Body of pancreas (tissue), 4 donors: ENCODE measurements around the gene SLC37A4.

Experiments used
- POLR2A ChIP-seq, 3 donors: fragments of 450-650 bp; IDR thresholded peaks; one replicate each; pipeline ENCODE4 v1.6.1; 2016; ENCODE audit warnings: antibody characterized with exemption in 3 of 3, mild to moderate bottlenecking in 2 of 3
- TF ChIP-seq, protein P1 (sequence below), 7 experiments: fragments of 450-650 bp in 4 of 7; fragments of 200-600 bp in 3 of 7; sonication (generic) in 3 of 7; IDR thresholded peaks; one replicate each; pipeline ENCODE4 v1.5.1; 2016 to 2019; ENCODE audit warnings: antibody characterized with exemption in 7 of 7

GRCh38 chr11:119041821-119042514 is 11.3 kb upstream of the SLC37A4 start:
- no peak for TF ChIP-seq POLR2A (IDR thresholded peaks at IDR 0.05)
- TF ChIP-seq, protein P1, sequence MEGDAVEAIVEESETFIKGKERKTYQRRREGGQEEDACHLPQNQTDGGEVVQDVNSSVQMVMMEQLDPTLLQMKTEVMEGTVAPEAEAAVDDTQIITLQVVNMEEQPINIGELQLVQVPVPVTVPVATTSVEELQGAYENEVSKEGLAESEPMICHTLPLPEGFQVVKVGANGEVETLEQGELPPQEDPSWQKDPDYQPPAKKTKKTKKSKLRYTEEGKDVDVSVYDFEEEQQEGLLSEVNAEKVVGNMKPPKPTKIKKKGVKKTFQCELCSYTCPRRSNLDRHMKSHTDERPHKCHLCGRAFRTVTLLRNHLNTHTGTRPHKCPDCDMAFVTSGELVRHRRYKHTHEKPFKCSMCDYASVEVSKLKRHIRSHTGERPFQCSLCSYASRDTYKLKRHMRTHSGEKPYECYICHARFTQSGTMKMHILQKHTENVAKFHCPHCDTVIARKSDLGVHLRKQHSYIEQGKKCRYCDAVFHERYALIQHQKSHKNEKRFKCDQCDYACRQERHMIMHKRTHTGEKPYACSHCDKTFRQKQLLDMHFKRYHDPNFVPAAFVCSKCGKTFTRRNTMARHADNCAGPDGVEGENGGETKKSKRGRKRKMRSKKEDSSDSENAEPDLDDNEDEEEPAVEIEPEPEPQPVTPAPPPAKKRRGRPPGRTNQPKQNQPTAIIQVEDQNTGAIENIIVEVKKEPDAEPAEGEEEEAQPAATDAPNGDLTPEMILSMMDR (IDR thresholded peaks at IDR 0.05): no peak
